Activated B cell treated with CpG ODN at 0.5 μM for 24 hours (primary cell): ENCODE results near the gene DPH7. TPM values are rescaled to one million over a fixed set of nuclear protein-coding genes. Genes with fewer than 3 reads are reported as not detected.
"Not testable (repeated sequence)": the region's sequence is repeated elsewhere in the genome, so short reads cannot be mapped to it uniquely, and the experiment has no call there.

Experiments used
- ATAC-seq: fragments of 200-7000 bp; cut with Tn5 transposase; one replicate; pipeline ENCODE4 v1.10.0; 2021; ENCODE audit warnings: low read depth, mild to moderate bottlenecking, moderate library complexity
- CTCF ChIA-PET: fragments of 350-600 bp; sonication (Branson Sonifier 250); formaldehyde crosslinking; loops from one replicate; lab custom pipeline; 2021; ENCODE audit warnings: antibody characterized with exemption; lab: Charles Lee
- POLR2A ChIA-PET: fragments of 350-600 bp; sonication (Branson Sonifier 250); formaldehyde crosslinking; loops from one replicate; lab custom pipeline; 2021; ENCODE audit warnings: antibody characterized with exemption; lab: Charles Lee
- DNase-seq: peaks from one replicate; pipeline ENCODE4 v3.0.0; 2022
- H3K27ac Mint-ChIP-seq: one replicate; pipeline ENCODE4 v1.8.0; 2020; ENCODE audit warnings: mixed read lengths
- H3K27me3 Mint-ChIP-seq: one replicate; pipeline ENCODE4 v1.8.0; 2021; ENCODE audit warnings: mixed read lengths
- H3K36me3 Mint-ChIP-seq: one replicate; pipeline ENCODE4 v1.8.0; 2021; ENCODE audit warnings: low read depth, mixed read lengths
- H3K4me1 Mint-ChIP-seq: one replicate; pipeline ENCODE4 v1.8.0; 2021; ENCODE audit warnings: mixed read lengths
- H3K4me3 Mint-ChIP-seq: one replicate; pipeline ENCODE4 v1.8.0; 2020; ENCODE audit warnings: mild to moderate bottlenecking, mixed read lengths
- H3K9me3 Mint-ChIP-seq: one replicate; pipeline ENCODE4 v1.8.0; 2020; ENCODE audit warnings: mixed read lengths
- intact Hi-C: fragments of 100-400 bp; cut with micrococcal nuclease; formaldehyde crosslinking; loops from one replicate; pipeline ENCODE4 v1.15.1; 2024
- total RNA-seq: library from RNA; stranded (reverse); gene quantifications from 2 replicates; pipeline ENCODE4 v1.2.3, GENCODE V29; 2022
- TF ChIP-seq, protein P1 (sequence below): fragments of 200-600 bp; IDR thresholded peaks from one replicate; pipeline ENCODE4 v1.8.0; 2022; ENCODE audit warnings: antibody characterized with exemption, mild to moderate bottlenecking

Gene DPH7
- total RNA-seq, 1 donor from 2014 or later = 43.0 TPM

DNA sequence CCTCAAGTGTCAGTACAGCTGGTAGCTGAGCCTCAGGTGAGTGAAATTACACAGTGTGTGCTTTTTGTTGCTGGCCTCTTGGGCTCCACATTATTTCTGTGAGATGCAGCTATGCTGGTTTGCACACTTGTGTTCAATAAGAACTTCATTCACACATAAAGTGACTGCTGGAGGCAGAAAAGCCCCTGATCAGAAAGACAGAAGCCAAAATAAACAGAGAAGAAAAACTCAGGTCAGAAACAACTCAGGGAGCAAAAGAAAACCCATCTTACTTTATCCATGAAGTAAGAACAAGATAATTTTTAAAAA is 43.7 kb downstream of the DPH7 start:
- ATAC-seq (no peak), DNase-seq (no peak)
- Mint-ChIP-seq H3K4me3 (no peak overlapping the region), H3K27ac (peak overlapping the region; percentile 32), H3K9me3 (peaks cover 5% of the 10 kb centered on the region), H3K4me1 (peaks cover 37% of the 10 kb centered on the region), H3K36me3 (peaks cover 6% of the 10 kb centered on the region), H3K27me3 (no peaks in the 10 kb centered on the region)
- intact Hi-C loops = loop anchor here (2.0 kb wide), 1 partner anchor 16 kb away; the partner anchor contains the start of genes MRPL41 and PNPLA7
- ChIA-PET CTCF (interaction anchor here (0.6 to 1.1 kb wide), 3 partner anchors 17 to 76 kb away, joined by 3 to 5 read pairs (median 4); partner anchors contain the start of genes MRPL41 and NSMF), POLR2A (interaction anchor here (0.6 to 2.2 kb wide), 3 partner anchors 16 to 312 kb away, joined by 3 to 12 read pairs (median 6); partner anchors contain the start of genes MRPL41 and PNPLA7)
- TF ChIP-seq, protein P1, sequence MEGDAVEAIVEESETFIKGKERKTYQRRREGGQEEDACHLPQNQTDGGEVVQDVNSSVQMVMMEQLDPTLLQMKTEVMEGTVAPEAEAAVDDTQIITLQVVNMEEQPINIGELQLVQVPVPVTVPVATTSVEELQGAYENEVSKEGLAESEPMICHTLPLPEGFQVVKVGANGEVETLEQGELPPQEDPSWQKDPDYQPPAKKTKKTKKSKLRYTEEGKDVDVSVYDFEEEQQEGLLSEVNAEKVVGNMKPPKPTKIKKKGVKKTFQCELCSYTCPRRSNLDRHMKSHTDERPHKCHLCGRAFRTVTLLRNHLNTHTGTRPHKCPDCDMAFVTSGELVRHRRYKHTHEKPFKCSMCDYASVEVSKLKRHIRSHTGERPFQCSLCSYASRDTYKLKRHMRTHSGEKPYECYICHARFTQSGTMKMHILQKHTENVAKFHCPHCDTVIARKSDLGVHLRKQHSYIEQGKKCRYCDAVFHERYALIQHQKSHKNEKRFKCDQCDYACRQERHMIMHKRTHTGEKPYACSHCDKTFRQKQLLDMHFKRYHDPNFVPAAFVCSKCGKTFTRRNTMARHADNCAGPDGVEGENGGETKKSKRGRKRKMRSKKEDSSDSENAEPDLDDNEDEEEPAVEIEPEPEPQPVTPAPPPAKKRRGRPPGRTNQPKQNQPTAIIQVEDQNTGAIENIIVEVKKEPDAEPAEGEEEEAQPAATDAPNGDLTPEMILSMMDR = no peak

DNA sequence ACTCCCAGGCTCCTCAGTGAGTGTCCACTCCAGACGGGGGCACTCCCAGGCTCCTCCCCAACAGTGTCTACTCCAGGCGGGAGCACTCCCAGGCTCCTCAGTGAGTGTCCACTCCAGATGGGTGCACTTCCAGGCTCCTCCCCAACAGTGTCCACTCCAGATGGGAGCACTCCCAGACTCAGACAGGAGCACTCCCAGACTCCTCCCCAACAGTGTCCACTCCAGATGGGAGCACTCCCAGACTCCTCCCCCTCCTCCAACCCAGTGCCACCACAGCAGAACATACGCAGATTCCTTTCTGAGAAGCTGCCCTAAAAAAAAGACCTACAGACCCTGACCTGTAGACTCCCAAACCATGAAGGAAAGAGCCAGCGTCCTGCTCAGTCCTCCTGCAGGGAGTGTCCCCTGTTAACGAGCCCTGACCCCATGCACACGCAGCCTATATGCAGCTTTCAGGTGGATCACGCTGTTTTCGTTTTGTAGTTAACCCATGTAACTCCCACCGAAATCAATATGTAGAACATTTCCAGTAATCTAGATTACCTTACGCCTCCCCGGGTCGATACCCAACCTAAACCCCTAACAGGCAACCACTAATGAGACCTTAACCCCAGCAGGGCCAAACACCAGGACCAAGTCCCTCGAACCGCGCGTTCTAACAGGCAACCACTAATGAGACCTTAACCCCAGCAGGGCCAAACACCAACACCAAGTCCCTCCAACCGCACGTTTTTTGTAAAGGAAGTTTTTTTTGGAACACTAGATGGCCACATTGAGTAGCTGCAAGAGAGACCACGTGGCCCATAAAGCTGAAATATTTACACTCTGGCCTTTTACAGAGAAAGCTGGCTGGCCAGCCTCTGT is 44.2 kb downstream of the DPH7 start:
- ATAC-seq (peak; percentile 74), DNase-seq (no peak)
- peaks cover 37% of the 10 kb centered on the region for H3K4me1 Mint-ChIP-seq
- POLR2A ChIA-PET = interaction anchor here (0.6 to 2.2 kb wide), 3 partner anchors 17 to 312 kb away, joined by 3 to 12 read pairs (median 6); partner anchors contain the start of genes MRPL41 and PNPLA7
- H3K27me3 Mint-ChIP-seq = no peaks in the 10 kb centered on the region
- intact Hi-C loops = loop anchor here (2.0 to 5.0 kb wide), 2 partner anchors 16 to 112 kb away; partner anchors contain the start of genes EXD3, MRPL41, NOXA1 and PNPLA7
- no peak overlapping the region for H3K4me3 Mint-ChIP-seq
- peak overlapping the region; percentile 32 for H3K27ac Mint-ChIP-seq
- peaks cover 4% of the 10 kb centered on the region for H3K36me3 Mint-ChIP-seq
- TF ChIP-seq, protein P1 = no peak
- CTCF ChIA-PET = interaction anchor here (0.6 to 1.1 kb wide), 3 partner anchors 18 to 75 kb away, joined by 3 to 5 read pairs (median 4); partner anchors contain the start of genes MRPL41 and NSMF
- H3K9me3 Mint-ChIP-seq = peaks cover 5% of the 10 kb centered on the region

DNA sequence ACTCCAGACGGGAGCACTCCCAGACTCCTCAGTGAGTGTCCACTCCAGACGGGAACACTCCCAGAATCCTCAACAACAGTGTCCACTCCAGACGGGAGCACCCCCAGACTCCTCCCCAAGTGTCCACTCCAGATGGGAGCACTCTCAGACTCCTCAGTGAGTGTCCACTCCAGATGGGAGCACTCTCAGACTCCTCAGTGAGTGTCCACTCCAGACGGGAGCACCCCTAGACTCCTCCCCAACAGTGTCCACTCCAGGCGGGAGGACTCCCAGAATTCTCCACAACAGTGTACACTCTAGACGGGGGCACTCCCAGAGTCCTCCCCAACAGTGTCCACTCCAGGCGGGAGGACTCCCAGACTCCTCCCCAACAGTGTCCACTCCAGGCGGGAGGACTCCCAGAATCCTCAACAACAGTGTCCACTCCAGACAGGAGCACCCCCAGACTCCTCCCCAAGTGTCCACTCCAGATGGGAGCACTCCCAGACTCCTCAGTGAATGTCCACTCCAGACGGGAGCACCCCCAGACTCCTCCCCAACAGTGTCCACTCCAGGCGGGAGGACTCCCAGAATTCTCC is 45.7 kb downstream of the DPH7 start:
- peaks cover 37% of the 10 kb centered on the region for H3K4me1 Mint-ChIP-seq
- POLR2A ChIA-PET, H3K9me3 Mint-ChIP-seq, DNase-seq, H3K4me3 Mint-ChIP-seq, H3K27ac Mint-ChIP-seq, H3K27me3 Mint-ChIP-seq, H3K36me3 Mint-ChIP-seq, CTCF ChIA-PET, ATAC-seq: not testable (repeated sequence)
- intact Hi-C loops = loop anchor here (5.0 kb wide), 1 partner anchor 111 kb away; the partner anchor contains the start of genes EXD3 and NOXA1

DNA sequence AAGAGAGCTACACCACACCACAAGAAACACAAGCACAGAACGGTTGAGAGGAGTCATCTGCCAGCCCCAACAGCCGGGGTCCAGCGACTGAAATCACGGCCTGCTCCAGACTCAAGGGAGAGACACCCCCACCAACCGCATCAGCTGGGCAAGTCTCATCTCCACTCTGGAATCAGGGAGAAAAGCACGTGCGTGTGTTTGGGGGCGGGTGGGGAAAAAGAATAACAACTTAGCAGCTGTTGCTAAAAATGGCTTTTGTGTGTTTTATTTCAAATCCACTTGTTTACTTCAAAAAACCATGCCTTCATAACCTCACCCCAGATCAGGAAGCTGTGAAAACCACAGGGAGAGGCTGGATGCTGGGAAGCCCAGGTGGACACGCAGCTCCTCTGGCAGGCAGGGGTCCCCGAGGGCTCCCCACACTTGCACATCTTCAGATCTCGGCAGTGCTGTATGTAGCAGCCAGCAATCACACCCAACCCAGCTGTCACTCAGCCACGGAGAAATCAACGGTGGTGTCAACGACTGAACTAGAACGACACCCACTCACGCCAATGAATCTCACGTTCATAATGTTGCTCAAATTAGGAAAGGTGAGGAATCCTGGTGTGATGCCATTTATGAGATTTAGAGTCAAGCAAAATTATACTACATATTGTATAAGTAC is 47.5 kb downstream of the DPH7 start:
- TF ChIP-seq, protein P1 = no peak
- no peak overlapping the region for H3K4me3 Mint-ChIP-seq
- peaks cover 2% of the 10 kb centered on the region for H3K9me3 Mint-ChIP-seq
- no peak for DNase-seq
- ChIA-PET CTCF (interaction anchor here (1.4 kb wide), 1 partner anchor 229 kb away, joined by 3 read pairs; the partner anchor contains the start of gene NRARP), POLR2A (no interaction called here)
- peaks cover under 1% of the 10 kb centered on the region for H3K36me3 Mint-ChIP-seq
- H3K27me3 Mint-ChIP-seq = no peaks in the 10 kb centered on the region
- no peak overlapping the region for H3K27ac Mint-ChIP-seq
- ATAC-seq = no peak
- intact Hi-C loops = loop anchor here (5.0 kb wide), 1 partner anchor 109 kb away; the partner anchor contains the start of genes EXD3 and NOXA1
- peaks cover 23% of the 10 kb centered on the region for H3K4me1 Mint-ChIP-seq

DNA sequence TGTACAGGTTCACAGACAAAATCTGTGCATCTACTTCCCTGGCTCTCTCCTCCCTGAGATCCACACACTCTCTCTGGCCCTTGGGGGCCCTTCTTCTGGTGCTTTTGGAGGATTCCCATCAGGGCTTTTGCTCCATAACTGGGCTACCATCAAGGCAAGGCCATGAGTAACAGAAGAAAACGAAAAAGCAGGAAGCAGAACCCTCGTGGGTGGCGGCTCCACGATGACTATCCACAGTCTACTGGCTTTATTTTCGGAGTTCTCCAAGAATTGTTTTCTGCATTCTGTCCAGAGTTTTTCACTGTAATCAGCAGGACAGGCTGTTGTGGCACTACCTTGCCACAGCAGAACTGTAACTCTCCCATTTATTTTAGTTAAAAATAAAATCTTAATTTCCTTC is 48.4 kb downstream of the DPH7 start:
- intact Hi-C loops = loop anchor here (5.0 kb wide), 1 partner anchor 108 kb away; the partner anchor contains the start of genes EXD3 and NOXA1
- Mint-ChIP-seq H3K27me3 (no peaks in the 10 kb centered on the region), H3K4me3 (no peak overlapping the region), H3K9me3 (no peaks in the 10 kb centered on the region), H3K4me1 (peaks cover 21% of the 10 kb centered on the region), H3K27ac (no peak overlapping the region), H3K36me3 (no peaks in the 10 kb centered on the region)
- ATAC-seq = no peak
- ChIA-PET CTCF (interaction anchor here (1.4 kb wide), 1 partner anchor 228 kb away, joined by 3 read pairs; the partner anchor contains the start of gene NRARP), POLR2A (no interaction called here)
- no peak for DNase-seq
- TF ChIP-seq, protein P1 = no peak
